H1 (cell line): ENCODE measurements around the gene RNF225. TPM values are rescaled to one million over a fixed set of nuclear protein-coding genes. Genes with fewer than 3 reads are reported as not detected.

Experiments
- JUND ChIP-seq: IDR thresholded peaks from 2 replicates; pipeline ENCODE4 v1.6.1; 2011; ENCODE audit warnings: mild to moderate bottlenecking, improper control_type of control experiment, low read length
- MAFK ChIP-seq: IDR thresholded peaks from 2 replicates; pipeline ENCODE4 v1.6.1; 2012; ENCODE audit warnings: low read depth, mild to moderate bottlenecking, improper control_type of control experiment, low read length
- ZNF274 ChIP-seq: IDR thresholded peaks from 2 replicates; pipeline ENCODE4 v1.7.0; 2012; ENCODE audit warnings: low read length, borderline replicate concordance; ENCODE audit errors: extremely low read depth
- polyA plus RNA-seq, 7 experiments: library from polyadenylated mRNA; depleted of rRNA in 3 of 7; stranded (reverse) in 5 of 7; unstranded in 2 of 7; fragments of >200 nt in 5 of 7; fragments of 200-250 nt in 2 of 7; gene quantifications; 1 replicate in 5 of 7; 2 replicates in 1 of 7; 4 replicates in 1 of 7; pipeline versions ENCODE4 v1.2.1 to v1.2.3, GENCODE V29; 2011 to 2013; ENCODE audit warnings: missing spikeins in 2 of 7, mixed read lengths in 2 of 7
- total RNA-seq: library from RNA; stranded (reverse); fragmentation: NEBNext Ultra II Directional; extraction: Animal tissue kit (Norgen Biotek cat#: 25700); gene quantifications from 2 replicates; pipeline ENCODE4 v1.2.1, GENCODE V29; 2021
- TF ChIP-seq, protein P1 (sequence below): fragments of 300-600 bp; sonication (generic); IDR thresholded peaks from 2 replicates; pipeline ENCODE4 v1.7.1; 2012; ENCODE audit warnings: low read length, moderate library complexity, mild to moderate bottlenecking, inconsistent platforms; ENCODE audit not compliant: insufficient replicate concordance
- TF ChIP-seq, protein P2 (sequence below): IDR thresholded peaks from 2 replicates; pipeline ENCODE4 v1.6.1; 2012; ENCODE audit warnings: low read length, inconsistent platforms

The RNF225 gene
- total and polyA plus RNA-seq, 2 of the 8 experiments (the other 6 are each of a cell fraction or from before 2014, with no cell fraction given) = 0.17 to 1.0 TPM

- TF ChIP-seq, protein P1, sequence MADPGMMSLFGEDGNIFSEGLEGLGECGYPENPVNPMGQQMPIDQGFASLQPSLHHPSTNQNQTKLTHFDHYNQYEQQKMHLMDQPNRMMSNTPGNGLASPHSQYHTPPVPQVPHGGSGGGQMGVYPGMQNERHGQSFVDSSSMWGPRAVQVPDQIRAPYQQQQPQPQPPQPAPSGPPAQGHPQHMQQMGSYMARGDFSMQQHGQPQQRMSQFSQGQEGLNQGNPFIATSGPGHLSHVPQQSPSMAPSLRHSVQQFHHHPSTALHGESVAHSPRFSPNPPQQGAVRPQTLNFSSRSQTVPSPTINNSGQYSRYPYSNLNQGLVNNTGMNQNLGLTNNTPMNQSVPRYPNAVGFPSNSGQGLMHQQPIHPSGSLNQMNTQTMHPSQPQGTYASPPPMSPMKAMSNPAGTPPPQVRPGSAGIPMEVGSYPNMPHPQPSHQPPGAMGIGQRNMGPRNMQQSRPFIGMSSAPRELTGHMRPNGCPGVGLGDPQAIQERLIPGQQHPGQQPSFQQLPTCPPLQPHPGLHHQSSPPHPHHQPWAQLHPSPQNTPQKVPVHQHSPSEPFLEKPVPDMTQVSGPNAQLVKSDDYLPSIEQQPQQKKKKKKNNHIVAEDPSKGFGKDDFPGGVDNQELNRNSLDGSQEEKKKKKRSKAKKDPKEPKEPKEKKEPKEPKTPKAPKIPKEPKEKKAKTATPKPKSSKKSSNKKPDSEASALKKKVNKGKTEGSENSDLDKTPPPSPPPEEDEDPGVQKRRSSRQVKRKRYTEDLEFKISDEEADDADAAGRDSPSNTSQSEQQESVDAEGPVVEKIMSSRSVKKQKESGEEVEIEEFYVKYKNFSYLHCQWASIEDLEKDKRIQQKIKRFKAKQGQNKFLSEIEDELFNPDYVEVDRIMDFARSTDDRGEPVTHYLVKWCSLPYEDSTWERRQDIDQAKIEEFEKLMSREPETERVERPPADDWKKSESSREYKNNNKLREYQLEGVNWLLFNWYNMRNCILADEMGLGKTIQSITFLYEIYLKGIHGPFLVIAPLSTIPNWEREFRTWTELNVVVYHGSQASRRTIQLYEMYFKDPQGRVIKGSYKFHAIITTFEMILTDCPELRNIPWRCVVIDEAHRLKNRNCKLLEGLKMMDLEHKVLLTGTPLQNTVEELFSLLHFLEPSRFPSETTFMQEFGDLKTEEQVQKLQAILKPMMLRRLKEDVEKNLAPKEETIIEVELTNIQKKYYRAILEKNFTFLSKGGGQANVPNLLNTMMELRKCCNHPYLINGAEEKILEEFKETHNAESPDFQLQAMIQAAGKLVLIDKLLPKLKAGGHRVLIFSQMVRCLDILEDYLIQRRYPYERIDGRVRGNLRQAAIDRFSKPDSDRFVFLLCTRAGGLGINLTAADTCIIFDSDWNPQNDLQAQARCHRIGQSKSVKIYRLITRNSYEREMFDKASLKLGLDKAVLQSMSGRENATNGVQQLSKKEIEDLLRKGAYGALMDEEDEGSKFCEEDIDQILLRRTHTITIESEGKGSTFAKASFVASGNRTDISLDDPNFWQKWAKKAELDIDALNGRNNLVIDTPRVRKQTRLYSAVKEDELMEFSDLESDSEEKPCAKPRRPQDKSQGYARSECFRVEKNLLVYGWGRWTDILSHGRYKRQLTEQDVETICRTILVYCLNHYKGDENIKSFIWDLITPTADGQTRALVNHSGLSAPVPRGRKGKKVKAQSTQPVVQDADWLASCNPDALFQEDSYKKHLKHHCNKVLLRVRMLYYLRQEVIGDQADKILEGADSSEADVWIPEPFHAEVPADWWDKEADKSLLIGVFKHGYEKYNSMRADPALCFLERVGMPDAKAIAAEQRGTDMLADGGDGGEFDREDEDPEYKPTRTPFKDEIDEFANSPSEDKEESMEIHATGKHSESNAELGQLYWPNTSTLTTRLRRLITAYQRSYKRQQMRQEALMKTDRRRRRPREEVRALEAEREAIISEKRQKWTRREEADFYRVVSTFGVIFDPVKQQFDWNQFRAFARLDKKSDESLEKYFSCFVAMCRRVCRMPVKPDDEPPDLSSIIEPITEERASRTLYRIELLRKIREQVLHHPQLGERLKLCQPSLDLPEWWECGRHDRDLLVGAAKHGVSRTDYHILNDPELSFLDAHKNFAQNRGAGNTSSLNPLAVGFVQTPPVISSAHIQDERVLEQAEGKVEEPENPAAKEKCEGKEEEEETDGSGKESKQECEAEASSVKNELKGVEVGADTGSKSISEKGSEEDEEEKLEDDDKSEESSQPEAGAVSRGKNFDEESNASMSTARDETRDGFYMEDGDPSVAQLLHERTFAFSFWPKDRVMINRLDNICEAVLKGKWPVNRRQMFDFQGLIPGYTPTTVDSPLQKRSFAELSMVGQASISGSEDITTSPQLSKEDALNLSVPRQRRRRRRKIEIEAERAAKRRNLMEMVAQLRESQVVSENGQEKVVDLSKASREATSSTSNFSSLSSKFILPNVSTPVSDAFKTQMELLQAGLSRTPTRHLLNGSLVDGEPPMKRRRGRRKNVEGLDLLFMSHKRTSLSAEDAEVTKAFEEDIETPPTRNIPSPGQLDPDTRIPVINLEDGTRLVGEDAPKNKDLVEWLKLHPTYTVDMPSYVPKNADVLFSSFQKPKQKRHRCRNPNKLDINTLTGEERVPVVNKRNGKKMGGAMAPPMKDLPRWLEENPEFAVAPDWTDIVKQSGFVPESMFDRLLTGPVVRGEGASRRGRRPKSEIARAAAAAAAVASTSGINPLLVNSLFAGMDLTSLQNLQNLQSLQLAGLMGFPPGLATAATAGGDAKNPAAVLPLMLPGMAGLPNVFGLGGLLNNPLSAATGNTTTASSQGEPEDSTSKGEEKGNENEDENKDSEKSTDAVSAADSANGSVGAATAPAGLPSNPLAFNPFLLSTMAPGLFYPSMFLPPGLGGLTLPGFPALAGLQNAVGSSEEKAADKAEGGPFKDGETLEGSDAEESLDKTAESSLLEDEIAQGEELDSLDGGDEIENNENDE = no peak
- TF ChIP-seq, protein P2, sequence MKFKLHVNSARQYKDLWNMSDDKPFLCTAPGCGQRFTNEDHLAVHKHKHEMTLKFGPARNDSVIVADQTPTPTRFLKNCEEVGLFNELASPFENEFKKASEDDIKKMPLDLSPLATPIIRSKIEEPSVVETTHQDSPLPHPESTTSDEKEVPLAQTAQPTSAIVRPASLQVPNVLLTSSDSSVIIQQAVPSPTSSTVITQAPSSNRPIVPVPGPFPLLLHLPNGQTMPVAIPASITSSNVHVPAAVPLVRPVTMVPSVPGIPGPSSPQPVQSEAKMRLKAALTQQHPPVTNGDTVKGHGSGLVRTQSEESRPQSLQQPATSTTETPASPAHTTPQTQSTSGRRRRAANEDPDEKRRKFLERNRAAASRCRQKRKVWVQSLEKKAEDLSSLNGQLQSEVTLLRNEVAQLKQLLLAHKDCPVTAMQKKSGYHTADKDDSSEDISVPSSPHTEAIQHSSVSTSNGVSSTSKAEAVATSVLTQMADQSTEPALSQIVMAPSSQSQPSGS = no peak
- TF ChIP-seq JUND = no peak
- no peak for TF ChIP-seq MAFK
- TF ChIP-seq ZNF274 = no peak
These were observed 27.6 kb upstream of the RNF225 start (continued) for GRCh38 chr19:58367698-58368454.
